SU-DHL-6 (cell line): ENCODE data around the gene TUBGCP4.

ENCODE experiments used
- H2AFZ ChIP-seq: fragments of 200-600 bp; sonication (generic); 2 replicates; pipeline ENCODE4 v1.6.1; 2014; ENCODE audit warnings: low read depth, mild to moderate bottlenecking, moderate library complexity, mixed read lengths, antibody characterized with exemption, low read length; ENCODE audit not compliant: severe bottlenecking
- H3F3A ChIP-seq: fragments of 200-600 bp; shearing (Covaris generic); 2 replicates; pipeline ENCODE4 v1.6.0; 2016; ENCODE audit warnings: antibody characterized with exemption, mild to moderate bottlenecking; ENCODE audit not compliant: insufficient read depth
- H3K27ac ChIP-seq: fragments of 200-600 bp; sonication (generic); 2 replicates; pipeline ENCODE4 v1.5.1; 2016; ENCODE audit warnings: low read depth, mild to moderate bottlenecking, low read length, moderate library complexity, mixed read lengths
- H3K27me3 ChIP-seq: fragments of 200-600 bp; sonication (generic), shearing (Covaris generic); 2 replicates; pipeline ENCODE4 v1.6.0; 2014; ENCODE audit warnings: mild to moderate bottlenecking, low read length
- H3K36me3 ChIP-seq: fragments of 200-600 bp; sonication (generic); 2 replicates; pipeline ENCODE4 v1.6.1; 2014; ENCODE audit warnings: mild to moderate bottlenecking, low read length, mixed read lengths
- H3K4me2 ChIP-seq: fragments of 300-600, 200-600 bp; shearing (Covaris generic), sonication (generic); 2 replicates; pipeline ENCODE4 v1.6.0; 2014; ENCODE audit warnings: low read length, low read depth, mild to moderate bottlenecking; ENCODE audit not compliant: poor library complexity, severe bottlenecking
- H3K4me3 ChIP-seq: fragments of 200-600 bp; sonication (generic); 2 replicates; pipeline ENCODE4 v1.5.1; 2014; ENCODE audit warnings: antibody characterized with exemption, low read length, mild to moderate bottlenecking, mixed read lengths; ENCODE audit not compliant: insufficient read depth, poor library complexity, severe bottlenecking
- H3K79me2 ChIP-seq: fragments of 200-600 bp; sonication (generic); 2 replicates; pipeline ENCODE4 v1.6.1; 2014; ENCODE audit warnings: mild to moderate bottlenecking, low read length, moderate library complexity; ENCODE audit not compliant: insufficient read depth
- H3K9ac ChIP-seq: fragments of 200-600 bp; sonication (generic); 2 replicates; pipeline ENCODE4 v1.7.0; 2014; ENCODE audit warnings: mild to moderate bottlenecking, low read length
- H3K9me2 ChIP-seq: fragments of 200-600 bp; sonication (generic); replicated peaks from 2 replicates; pipeline ENCODE4 v1.6.1; 2014; ENCODE audit warnings: low read length; ENCODE audit not compliant: insufficient read depth
- H3K9me3 ChIP-seq: fragments of 200-600 bp; sonication (generic); 2 replicates; pipeline ENCODE4 v1.6.1; 2014; ENCODE audit warnings: low read length, mixed read lengths; ENCODE audit not compliant: insufficient read depth
- H4K20me1 ChIP-seq: fragments of 200-600 bp; sonication (generic); 2 replicates; pipeline ENCODE4 v1.6.1; 2014; ENCODE audit warnings: low read depth, mild to moderate bottlenecking, antibody characterized with exemption, low read length, moderate library complexity, mixed read lengths
- CTCF ChIP-seq: fragments of 200-600 bp; sonication (generic); IDR thresholded peaks from one replicate; pipeline ENCODE4 v1.5.1; 2017; ENCODE audit warnings: antibody characterized with exemption, mild to moderate bottlenecking, low read length, moderate library complexity; ENCODE audit not compliant: insufficient read depth, poor library complexity, severe bottlenecking
- EZH2phosphoT487 ChIP-seq: fragments of 200-600 bp; sonication (generic), shearing (Covaris generic); conservative IDR thresholded peaks from 2 replicates; pipeline ENCODE4 v1.6.1; 2018; ENCODE audit warnings: mild to moderate bottlenecking, antibody characterized with exemption, low read length, moderate library complexity, mixed read lengths

The TUBGCP4 gene

GRCh38 chr15:43433165-43433564 is 62.3 kb downstream of the TUBGCP4 start:
- TF ChIP-seq EZH2phosphoT487 (no peak), CTCF (no peak)
- Histone ChIP-seq H4K20me1 (no peaks in the 10 kb centered on the region), H3K9ac (no peak overlapping the region)

GRCh38 chr15:43433661-43434303 is 62.9 kb downstream of the TUBGCP4 start:
- Histone ChIP-seq H3K36me3 (peaks cover 15% of the 10 kb centered on the region; the same call in 1 of the 2 replicates), H3K27ac (no peak overlapping the region), H3K79me2 (no peaks in the 10 kb centered on the region), H3K27me3 (no peaks in the 10 kb centered on the region), H2AFZ (no peak overlapping the region), H4K20me1 (no peaks in the 10 kb centered on the region), H3K4me2 (no peak overlapping the region), H3K9me2 (no peaks in the 10 kb centered on the region), H3K9me3 (no peaks in the 10 kb centered on the region), H3K9ac (no peak overlapping the region), H3F3A (no peaks in the 10 kb centered on the region; the same call in 1 of the 2 replicates), H3K4me3 (no peak overlapping the region)
- TF ChIP-seq CTCF (no peak), EZH2phosphoT487 (no peak)

More at GRCh38 chr15:43433165-43433564, 62.3 kb downstream of the TUBGCP4 start:
- H3K4me3 ChIP-seq, result no peak overlapping the region
- H3K36me3 ChIP-seq, result peaks cover 15% of the 10 kb centered on the region; the same call in 1 of the 2 replicates
- H3K4me2 ChIP-seq, result no peak overlapping the region
- H3K27ac ChIP-seq, result no peak overlapping the region
- H2AFZ ChIP-seq, result no peak overlapping the region
- no peaks in the 10 kb centered on the region for H3K27me3 ChIP-seq
- H3K9me2 ChIP-seq, result no peaks in the 10 kb centered on the region
- no peaks in the 10 kb centered on the region; the same call in 1 of the 2 replicates for H3F3A ChIP-seq
- H3K79me2 ChIP-seq, result no peaks in the 10 kb centered on the region
- H3K9me3 ChIP-seq, result no peaks in the 10 kb centered on the region

GRCh38 chr15:43434446-43434845 is 63.5 kb downstream of the TUBGCP4 start:
- H3K27ac ChIP-seq, result no peak overlapping the region
- H3K9ac ChIP-seq, result no peak overlapping the region
- TF ChIP-seq CTCF, result no peak
- no peak for TF ChIP-seq EZH2phosphoT487
- H3K9me3 ChIP-seq, result no peaks in the 10 kb centered on the region
- H4K20me1 ChIP-seq, result no peaks in the 10 kb centered on the region
- no peak overlapping the region for H3K4me2 ChIP-seq
- H3K79me2 ChIP-seq, result no peaks in the 10 kb centered on the region
- H3K9me2 ChIP-seq, result no peaks in the 10 kb centered on the region
- no peaks in the 10 kb centered on the region; the same call in 1 of the 2 replicates for H3F3A ChIP-seq
- H3K36me3 ChIP-seq, result peaks cover 13% of the 10 kb centered on the region; the same call in 1 of the 2 replicates
- no peak overlapping the region for H3K4me3 ChIP-seq
- H2AFZ ChIP-seq, result no peak overlapping the region
- no peaks in the 10 kb centered on the region for H3K27me3 ChIP-seq
